ENCODE results near the gene CIRBP. TPM values are rescaled to one million over a fixed set of nuclear protein-coding genes. Genes with fewer than 3 reads are reported as not detected.

Gene CIRBP
- total and polyA plus RNA-seq, 2 of the 13 experiments (the other 11 are each of a cell fraction or from before 2014, with no cell fraction given): 133 to 140 TPM

- TF ChIP-seq MTERF4 (CRISPR knock-in tag; IDR thresholded peaks at IDR 0.05) (no peak), SALL1 (CRISPR knock-in tag; IDR thresholded peaks at IDR 0.05) (peak; percentile 68), ZNF598 (CRISPR knock-in tag; IDR thresholded peaks at IDR 0.05; ENCODE audit: borderline replicate concordance) (no peak), FOXK2 (IDR thresholded peaks at IDR 0.05) (no peak), RBAK (CRISPR knock-in tag; IDR thresholded peaks at IDR 0.05) (peak; percentile 19; the same call in 1 of the 2 replicates), KAT8 (CRISPR knock-in tag; IDR thresholded peaks at IDR 0.05) (no peak), PAF1 (CRISPR knock-in tag; IDR thresholded peaks at IDR 0.05) (no peak; the same call in 1 of the 2 replicates), ZNF343 (CRISPR knock-in tag; IDR thresholded peaks at IDR 0.05) (peak; percentile 81; the same call in 1 of the 2 replicates), CREM (IDR thresholded peaks at IDR 0.05) (peak; percentile 82), CREM (CRISPR knock-in tag; IDR thresholded peaks at IDR 0.05) (no peak), REPIN1 (CRISPR knock-in tag; IDR thresholded peaks at IDR 0.05; ENCODE audit: borderline replicate concordance, low read depth) (peak; percentile 37; the same call in 1 of the 2 replicates), YEATS2 (CRISPR knock-in tag; IDR thresholded peaks at IDR 0.05; ENCODE audit: borderline replicate concordance) (peak; percentile 34; the same call in 1 of the 2 replicates), KLF13 (CRISPR knock-in tag; IDR thresholded peaks at IDR 0.05) (no peak), ZNF563 (CRISPR knock-in tag; IDR thresholded peaks at IDR 0.05) (peak; percentile 56; the same call in 1 of the 2 replicates), KDM1A (CRISPR knock-in tag; IDR thresholded peaks at IDR 0.05) (peak; percentile 84; the same call in 1 of the 2 replicates), HOXA7 (CRISPR knock-in tag; IDR thresholded peaks at IDR 0.05) (no peak), ZNF580 (CRISPR knock-in tag; IDR thresholded peaks at IDR 0.05; ENCODE audit: borderline replicate concordance, low read depth) (peak; percentile 79; the same call in 1 of the 2 replicates), ZNF331 (CRISPR knock-in tag; IDR thresholded peaks at IDR 0.05) (peak; percentile 87), ZNF816 (CRISPR knock-in tag; IDR thresholded peaks at IDR 0.05; ENCODE audit: borderline replicate concordance) (no peak; the same call in 1 of the 2 replicates), ZNF761 (CRISPR knock-in tag; conservative IDR thresholded peaks at IDR 0.05) (peak; percentile 30; the same call in 1 of the 2 replicates), ZNF850 (CRISPR knock-in tag; conservative IDR thresholded peaks at IDR 0.05) (no peak)
- TF ChIP-seq, protein P1, sequence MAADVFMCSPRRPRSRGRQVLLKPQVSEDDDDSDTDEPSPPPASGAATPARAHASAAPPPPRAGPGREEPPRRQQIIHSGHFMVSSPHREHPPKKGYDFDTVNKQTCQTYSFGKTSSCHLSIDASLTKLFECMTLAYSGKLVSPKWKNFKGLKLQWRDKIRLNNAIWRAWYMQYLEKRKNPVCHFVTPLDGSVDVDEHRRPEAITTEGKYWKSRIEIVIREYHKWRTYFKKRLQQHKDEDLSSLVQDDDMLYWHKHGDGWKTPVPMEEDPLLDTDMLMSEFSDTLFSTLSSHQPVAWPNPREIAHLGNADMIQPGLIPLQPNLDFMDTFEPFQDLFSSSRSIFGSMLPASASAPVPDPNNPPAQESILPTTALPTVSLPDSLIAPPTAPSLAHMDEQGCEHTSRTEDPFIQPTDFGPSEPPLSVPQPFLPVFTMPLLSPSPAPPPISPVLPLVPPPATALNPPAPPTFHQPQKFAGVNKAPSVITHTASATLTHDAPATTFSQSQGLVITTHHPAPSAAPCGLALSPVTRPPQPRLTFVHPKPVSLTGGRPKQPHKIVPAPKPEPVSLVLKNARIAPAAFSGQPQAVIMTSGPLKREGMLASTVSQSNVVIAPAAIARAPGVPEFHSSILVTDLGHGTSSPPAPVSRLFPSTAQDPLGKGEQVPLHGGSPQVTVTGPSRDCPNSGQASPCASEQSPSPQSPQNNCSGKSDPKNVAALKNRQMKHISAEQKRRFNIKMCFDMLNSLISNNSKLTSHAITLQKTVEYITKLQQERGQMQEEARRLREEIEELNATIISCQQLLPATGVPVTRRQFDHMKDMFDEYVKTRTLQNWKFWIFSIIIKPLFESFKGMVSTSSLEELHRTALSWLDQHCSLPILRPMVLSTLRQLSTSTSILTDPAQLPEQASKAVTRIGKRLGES (CRISPR knock-in tag; IDR thresholded peaks at IDR 0.05; ENCODE audit: borderline replicate concordance): no peak
- TF ChIP-seq, protein P2, sequence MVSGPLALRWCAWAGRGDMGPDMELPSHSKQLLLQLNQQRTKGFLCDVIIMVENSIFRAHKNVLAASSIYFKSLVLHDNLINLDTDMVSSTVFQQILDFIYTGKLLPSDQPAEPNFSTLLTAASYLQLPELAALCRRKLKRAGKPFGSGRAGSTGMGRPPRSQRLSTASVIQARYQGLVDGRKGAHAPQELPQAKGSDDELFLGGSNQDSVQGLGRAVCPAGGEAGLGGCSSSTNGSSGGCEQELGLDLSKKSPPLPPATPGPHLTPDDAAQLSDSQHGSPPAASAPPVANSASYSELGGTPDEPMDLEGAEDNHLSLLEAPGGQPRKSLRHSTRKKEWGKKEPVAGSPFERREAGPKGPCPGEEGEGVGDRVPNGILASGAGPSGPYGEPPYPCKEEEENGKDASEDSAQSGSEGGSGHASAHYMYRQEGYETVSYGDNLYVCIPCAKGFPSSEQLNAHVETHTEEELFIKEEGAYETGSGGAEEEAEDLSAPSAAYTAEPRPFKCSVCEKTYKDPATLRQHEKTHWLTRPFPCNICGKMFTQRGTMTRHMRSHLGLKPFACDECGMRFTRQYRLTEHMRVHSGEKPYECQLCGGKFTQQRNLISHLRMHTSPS (CRISPR knock-in tag; IDR thresholded peaks at IDR 0.05; ENCODE audit: low read depth): peak; percentile 89
These were observed 24.3 kb upstream of the CIRBP start (continued) for GRCh38 chr19:1244693-1245451.

Measured in HepG2 (cell line).